IMR-90 (cell line): ENCODE measurements around the gene FSIP1.

Experiments used
- BHLHE40 ChIP-seq: fragments of 150-350 bp; IDR thresholded peaks from 2 replicates; pipeline ENCODE4 v1.6.1; 2016; ENCODE audit warnings: mild to moderate bottlenecking, low read depth, low read length
- CTCF ChIP-seq: conservative IDR thresholded peaks from 2 replicates; pipeline ENCODE4 v1.5.1; 2012; ENCODE audit warnings: mild to moderate bottlenecking, low read depth, low read length, improper control_type of control experiment
- SMC3 ChIP-seq: fragments of 150-350 bp; IDR thresholded peaks from 2 replicates; pipeline ENCODE4 v1.6.1; 2016; ENCODE audit warnings: low read depth, mild to moderate bottlenecking, antibody characterized with exemption, low read length, moderate library complexity

DNA sequence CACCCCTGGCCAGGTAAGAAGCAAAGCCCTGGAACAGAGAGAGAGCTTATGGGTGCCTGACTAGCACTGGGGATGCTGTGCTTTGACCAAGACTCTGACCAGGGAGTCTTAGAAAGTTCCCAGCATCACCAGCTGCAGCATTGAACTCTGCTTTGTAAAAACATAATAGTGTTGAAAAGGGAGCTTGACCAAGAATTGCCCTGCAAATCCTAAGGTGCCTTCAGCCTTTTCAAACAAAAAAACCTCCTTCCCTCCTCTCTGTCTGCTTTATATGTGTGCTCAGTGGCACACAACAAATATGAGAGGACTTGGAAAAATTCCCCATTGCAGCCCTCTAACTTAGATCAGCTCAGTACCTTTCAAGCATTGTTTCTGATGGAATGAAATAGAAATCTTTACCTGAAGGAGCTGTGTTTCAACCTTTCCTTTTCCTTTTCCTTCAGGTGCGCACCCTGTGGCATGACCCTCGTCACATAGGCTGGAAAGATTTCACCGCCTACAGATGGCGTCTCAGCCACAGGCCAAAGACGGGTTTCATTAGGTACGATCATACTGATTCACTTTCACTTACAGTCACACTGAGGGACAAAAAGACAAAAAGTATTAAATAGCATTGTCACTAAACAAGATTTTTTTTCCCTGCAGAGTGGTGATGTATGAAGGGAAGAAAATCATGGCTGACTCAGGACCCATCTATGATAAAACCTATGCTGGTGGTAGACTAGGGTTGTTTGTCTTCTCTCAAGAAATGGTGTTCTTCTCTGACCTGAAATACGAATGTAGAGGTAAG lies 188.8 kb downstream of the FSIP1 start:
- TF ChIP-seq BHLHE40 (no peak), SMC3 (no peak), CTCF (no peak)
